GM12878 (cell line): ENCODE measurements around the gene SDC1. TPM values are rescaled to one million over a fixed set of nuclear protein-coding genes. Genes with fewer than 3 reads are reported as not detected.

Experiments
- ATF7 ChIP-seq: fragments of 450-650 bp; IDR thresholded peaks from 2 replicates; pipeline ENCODE4 v1.6.1; 2016; ENCODE audit warnings: low read depth, mild to moderate bottlenecking
- CHD4 ChIP-seq: fragments of 200-600 bp; sonication (generic); IDR thresholded peaks from 2 replicates; pipeline ENCODE4 v1.6.1; 2016; ENCODE audit warnings: mild to moderate bottlenecking
- HDAC6 ChIP-seq: fragments of 200-600 bp; sonication (generic); IDR thresholded peaks from one replicate; pipeline ENCODE4 v1.8.0; 2017; ENCODE audit warnings: antibody characterized with exemption; ENCODE audit not compliant: unreplicated experiment
- MTA3 ChIP-seq: IDR thresholded peaks from 2 replicates; pipeline ENCODE4 v1.6.1; 2012; ENCODE audit warnings: low read length, inconsistent platforms, borderline replicate concordance
- POLR2A ChIP-seq: IDR thresholded peaks from 2 replicates; pipeline ENCODE4 v1.6.1; 2011; ENCODE audit warnings: low read depth, mild to moderate bottlenecking, low read length
- RBBP5 ChIP-seq: fragments of 200-600 bp; sonication (generic); conservative IDR thresholded peaks from 2 replicates; pipeline ENCODE4 v1.6.1; 2016
- RFX5 ChIP-seq: IDR thresholded peaks from 2 replicates; pipeline ENCODE4 v1.6.1; 2011; ENCODE audit warnings: low read depth, low read length, improper control_type of control experiment
- SMARCA5 ChIP-seq: fragments of 450-650 bp; IDR thresholded peaks from 2 replicates; pipeline ENCODE4 v1.6.1; 2017; ENCODE audit warnings: mild to moderate bottlenecking
- ZBTB33 ChIP-seq: fragments of 450-650 bp; IDR thresholded peaks from 2 replicates; pipeline ENCODE4 v1.6.1; 2017; ENCODE audit warnings: mild to moderate bottlenecking
- polyA plus RNA-seq, 11 experiments: library from polyadenylated mRNA; depleted of rRNA in 4 of 11; unstranded in 6 of 11; stranded (reverse) in 5 of 11; fragments of >200 nt; fragmentation: Nextera tagmentation in 4 of 11; fragmentation: Illumina TruSeq in 1 of 11; extraction: Ambion mirVana in 4 of 11; extraction: Trizol in 1 of 11; gene quantifications; 1 replicate in 1 of 11; 2 replicates in 10 of 11; pipeline versions ENCODE4 v1.2.1 to v1.2.3, GENCODE V29; 2011 to 2016; ENCODE audit warnings: inconsistent platforms in 2 of 11, missing spikeins in 2 of 11, low read depth in 1 of 11
- total RNA-seq, 4 experiments: library from RNA; depleted of rRNA in 3 of 4; stranded (reverse); fragments of >200 nt in 3 of 4; fragmentation: Illumina TruSeq in 1 of 4; extraction: Trizol in 1 of 4; gene quantifications; 2 replicates each; pipeline versions ENCODE4 v1.2.1 to v1.2.3, GENCODE V29; 2013 to 2021
- TF ChIP-seq, protein P1 (sequence below): fragments of 450-650 bp; IDR thresholded peaks from 2 replicates; pipeline ENCODE4 v1.6.1; 2017; ENCODE audit warnings: antibody characterized with exemption, mild to moderate bottlenecking, moderate library complexity

Gene SDC1
- total and polyA plus RNA-seq, 10 of the 15 experiments (the other 5 are each of a cell fraction or from before 2014, with no cell fraction given), result 0.85 to 36.8 (median 23.7) TPM

DNA sequence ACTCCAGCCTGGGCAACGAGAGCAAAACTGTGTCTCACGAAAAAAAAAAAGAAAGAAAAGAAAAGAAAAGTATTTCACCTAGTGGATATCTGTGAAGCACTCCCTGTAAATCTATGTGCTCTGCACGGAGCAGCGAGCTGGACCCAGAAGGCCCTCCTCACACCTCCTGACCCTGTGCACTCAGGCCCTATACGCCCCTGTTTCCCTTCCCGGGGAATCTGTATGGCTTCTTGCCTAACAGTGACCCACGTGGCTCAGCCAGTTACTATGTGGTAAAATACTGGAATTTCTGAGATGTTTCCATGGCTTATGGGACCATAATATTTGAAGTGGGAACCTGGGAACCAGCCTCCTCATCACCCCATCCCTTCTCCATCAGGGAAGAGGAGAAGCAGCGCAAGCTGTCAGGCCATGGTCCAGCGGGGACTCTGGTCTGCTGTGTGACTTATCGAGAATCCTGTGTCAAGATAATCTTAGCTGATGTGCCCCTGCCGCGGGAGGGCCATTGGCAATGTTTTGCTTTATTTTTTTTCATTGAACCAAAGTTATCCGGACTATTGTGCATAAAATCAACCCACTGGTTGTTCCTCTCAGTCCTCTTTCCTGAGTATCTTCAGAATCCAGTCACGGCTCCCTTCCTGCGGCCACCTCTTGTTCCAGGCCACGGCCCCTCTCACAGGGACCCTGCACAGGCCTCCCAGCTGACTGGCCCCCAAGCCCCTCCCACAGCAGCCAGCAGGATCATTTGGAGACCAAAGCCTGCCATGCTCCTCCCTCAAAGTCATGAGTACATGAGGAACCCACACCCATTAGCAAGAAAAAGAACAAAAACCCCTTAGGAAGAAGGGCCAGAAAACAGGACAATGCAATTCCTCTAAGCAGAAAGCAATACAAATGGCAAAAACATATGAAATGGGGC, 30.6 kb downstream of the SDC1 start (continued):
- TF ChIP-seq, protein P1, sequence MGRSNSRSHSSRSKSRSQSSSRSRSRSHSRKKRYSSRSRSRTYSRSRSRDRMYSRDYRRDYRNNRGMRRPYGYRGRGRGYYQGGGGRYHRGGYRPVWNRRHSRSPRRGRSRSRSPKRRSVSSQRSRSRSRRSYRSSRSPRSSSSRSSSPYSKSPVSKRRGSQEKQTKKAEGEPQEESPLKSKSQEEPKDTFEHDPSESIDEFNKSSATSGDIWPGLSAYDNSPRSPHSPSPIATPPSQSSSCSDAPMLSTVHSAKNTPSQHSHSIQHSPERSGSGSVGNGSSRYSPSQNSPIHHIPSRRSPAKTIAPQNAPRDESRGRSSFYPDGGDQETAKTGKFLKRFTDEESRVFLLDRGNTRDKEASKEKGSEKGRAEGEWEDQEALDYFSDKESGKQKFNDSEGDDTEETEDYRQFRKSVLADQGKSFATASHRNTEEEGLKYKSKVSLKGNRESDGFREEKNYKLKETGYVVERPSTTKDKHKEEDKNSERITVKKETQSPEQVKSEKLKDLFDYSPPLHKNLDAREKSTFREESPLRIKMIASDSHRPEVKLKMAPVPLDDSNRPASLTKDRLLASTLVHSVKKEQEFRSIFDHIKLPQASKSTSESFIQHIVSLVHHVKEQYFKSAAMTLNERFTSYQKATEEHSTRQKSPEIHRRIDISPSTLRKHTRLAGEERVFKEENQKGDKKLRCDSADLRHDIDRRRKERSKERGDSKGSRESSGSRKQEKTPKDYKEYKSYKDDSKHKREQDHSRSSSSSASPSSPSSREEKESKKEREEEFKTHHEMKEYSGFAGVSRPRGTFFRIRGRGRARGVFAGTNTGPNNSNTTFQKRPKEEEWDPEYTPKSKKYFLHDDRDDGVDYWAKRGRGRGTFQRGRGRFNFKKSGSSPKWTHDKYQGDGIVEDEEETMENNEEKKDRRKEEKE, result no peak
- TF ChIP-seq ZBTB33 (no peak), RBBP5 (no peak), RFX5 (no peak), HDAC6 (no peak), ATF7 (no peak), CHD4 (no peak), MTA3 (no peak), SMARCA5 (no peak), POLR2A (no peak)
